Activated T-cell treated with anti-CD3 and anti-CD28 coated beads, Interleukin-2, amount 50 U/mL, for 1 hour (primary cell): ENCODE results near the gene SDK1.

Experiments
- DNase-seq: peaks from one replicate; pipeline ENCODE4 v3.0.0-alpha.2; 2020

The SDK1 gene

GRCh38 chr7:4009211-4010060 lies 708.4 kb downstream of the SDK1 start:
- no peak for DNase-seq

- DNase-seq = no peak
Observed at GRCh38 chr7:4010061-4010605, 709.1 kb downstream of the SDK1 start.

- DNase-seq = no peak
Observed at GRCh38 chr7:4010923-4011656, 710.0 kb downstream of the SDK1 start.

DNA sequence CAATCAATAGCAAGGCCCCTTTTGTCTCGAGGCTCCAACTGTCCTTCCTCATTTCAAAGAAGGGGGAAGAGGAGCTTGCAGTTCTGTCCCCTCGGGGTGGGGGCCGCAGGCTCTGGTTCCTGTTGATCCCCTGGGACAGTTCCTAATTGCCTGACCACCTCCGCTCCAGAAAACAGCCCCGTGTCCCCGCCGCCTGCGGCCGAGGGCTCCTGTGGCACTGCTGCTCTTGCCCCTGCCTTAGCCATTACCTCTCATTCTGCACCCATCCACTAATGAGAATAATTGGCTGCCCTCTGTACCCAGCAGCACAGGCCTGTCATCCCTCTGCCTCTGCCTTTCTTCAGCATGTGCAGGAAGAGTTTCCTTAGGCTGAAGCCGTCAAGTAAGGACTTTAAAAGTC lies 712.7 kb downstream of the SDK1 start:
- DNase-seq = no peak

GRCh38 chr7:4014346-4015050 lies 713.4 kb downstream of the SDK1 start:
- DNase-seq = no peak

- no peak for DNase-seq
Observed at GRCh38 chr7:4015371-4015770, 714.3 kb downstream of the SDK1 start.

GRCh38 chr7:4015996-4016395 lies 714.9 kb downstream of the SDK1 start:
- no peak for DNase-seq

DNA sequence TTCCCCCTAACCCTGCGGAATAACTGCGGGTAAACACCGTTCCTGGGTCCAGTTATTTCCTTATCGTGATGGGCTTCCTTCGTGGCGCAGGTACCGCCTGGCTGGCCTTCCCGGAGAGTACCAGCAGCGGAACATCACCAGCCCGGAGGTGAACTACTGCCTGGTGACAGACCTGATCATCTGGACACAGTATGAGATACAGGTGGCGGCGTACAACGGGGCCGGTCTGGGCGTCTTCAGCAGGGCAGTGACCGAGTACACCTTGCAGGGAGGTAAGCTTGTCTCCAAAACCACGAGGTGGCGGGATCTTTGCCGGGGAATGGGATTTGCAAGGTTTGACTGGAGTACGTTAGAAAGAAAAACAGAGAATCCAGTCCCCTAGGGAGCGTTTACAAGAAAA lies 716.0 kb downstream of the SDK1 start:
- no peak for DNase-seq

DNA sequence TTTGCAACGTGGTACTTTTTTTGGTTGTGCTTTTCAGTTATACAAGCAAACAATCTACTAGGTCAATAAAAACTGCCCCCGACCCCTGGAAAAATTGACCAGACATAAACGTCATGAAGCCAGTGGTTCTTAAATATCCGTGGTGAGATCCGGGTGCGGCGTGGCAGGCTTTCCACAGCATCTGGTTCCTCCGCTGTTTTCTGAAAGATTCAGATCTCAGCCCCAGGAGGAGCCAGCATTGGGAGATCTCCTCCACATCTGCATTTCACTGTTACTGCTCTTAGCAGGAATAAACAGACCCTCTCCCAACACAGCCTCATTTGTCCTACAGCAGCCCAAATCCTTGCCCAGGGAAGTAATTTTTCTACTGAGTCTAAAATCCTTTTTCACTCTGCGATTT lies 716.7 kb downstream of the SDK1 start:
- DNase-seq = no peak

GRCh38 chr7:4018601-4019316 lies 717.7 kb downstream of the SDK1 start:
- no peak for DNase-seq

GRCh38 chr7:4020086-4020485 lies 719.0 kb downstream of the SDK1 start:
- no peak for DNase-seq

DNA sequence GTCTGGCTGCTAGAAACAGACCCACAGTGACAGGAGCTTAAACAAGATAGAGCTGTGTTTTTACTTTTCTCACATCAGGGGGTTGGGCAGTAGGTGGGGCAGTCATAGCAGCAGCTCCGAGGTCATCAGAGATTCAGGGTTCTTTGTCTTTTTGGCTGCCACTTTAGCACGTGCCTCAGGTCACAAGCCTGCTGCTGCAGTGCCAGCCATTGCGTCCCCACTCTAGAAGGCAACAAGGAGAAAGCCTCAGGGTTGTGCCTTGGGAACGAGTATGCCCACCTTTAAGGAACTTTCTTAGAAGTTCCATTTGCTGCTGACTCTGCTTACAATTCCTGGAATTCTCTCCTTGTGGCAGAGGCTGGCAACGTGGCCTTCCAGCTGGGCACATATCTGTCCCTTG lies 720.4 kb downstream of the SDK1 start:
- no peak for DNase-seq

- no peak for DNase-seq
Observed at GRCh38 chr7:4022265-4022664, 721.2 kb downstream of the SDK1 start.

DNA sequence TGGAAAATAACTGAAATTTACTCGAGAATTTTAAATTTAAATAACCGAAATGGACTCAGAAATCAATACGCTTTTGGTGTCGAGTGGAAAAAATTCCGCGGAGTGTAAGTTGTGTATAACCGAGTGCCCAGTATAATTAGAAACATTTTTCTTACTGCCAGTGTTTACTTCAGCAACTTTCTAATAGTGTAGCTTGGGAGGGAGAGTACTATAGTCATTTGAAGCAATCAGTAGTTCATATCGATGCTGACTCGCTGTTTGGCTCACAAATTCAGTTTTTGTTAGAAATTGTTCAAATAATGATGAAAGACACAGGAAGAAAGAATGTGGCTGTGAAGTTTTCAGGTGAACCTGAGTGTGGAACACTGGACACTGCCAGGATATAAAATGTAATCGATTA lies 722.5 kb downstream of the SDK1 start:
- DNase-seq = no peak

GRCh38 chr7:4024133-4024532 lies 723.1 kb downstream of the SDK1 start:
- DNase-seq = no peak

- no peak for DNase-seq
Observed at GRCh38 chr7:4024806-4025205, 723.8 kb downstream of the SDK1 start.

DNA sequence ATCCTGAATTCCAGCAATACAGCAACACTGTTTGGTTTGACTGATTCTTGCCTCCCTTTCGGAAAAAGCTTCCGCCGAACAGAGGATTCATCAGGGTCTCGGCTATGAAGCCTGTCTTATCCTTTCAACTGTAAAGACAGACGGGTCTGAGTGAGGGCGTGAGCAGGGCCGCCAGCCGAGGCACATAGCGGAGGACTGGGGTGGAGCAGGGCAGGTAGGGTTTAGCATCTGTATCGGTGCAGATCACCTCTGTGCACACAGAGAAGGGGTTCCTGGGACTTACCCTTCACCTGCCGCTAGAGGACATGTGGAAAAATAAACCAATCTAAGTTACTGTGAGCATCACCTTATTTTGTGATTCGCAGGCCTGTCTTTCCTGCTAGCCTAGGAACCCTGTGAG lies 724.2 kb downstream of the SDK1 start:
- no peak for DNase-seq

DNA sequence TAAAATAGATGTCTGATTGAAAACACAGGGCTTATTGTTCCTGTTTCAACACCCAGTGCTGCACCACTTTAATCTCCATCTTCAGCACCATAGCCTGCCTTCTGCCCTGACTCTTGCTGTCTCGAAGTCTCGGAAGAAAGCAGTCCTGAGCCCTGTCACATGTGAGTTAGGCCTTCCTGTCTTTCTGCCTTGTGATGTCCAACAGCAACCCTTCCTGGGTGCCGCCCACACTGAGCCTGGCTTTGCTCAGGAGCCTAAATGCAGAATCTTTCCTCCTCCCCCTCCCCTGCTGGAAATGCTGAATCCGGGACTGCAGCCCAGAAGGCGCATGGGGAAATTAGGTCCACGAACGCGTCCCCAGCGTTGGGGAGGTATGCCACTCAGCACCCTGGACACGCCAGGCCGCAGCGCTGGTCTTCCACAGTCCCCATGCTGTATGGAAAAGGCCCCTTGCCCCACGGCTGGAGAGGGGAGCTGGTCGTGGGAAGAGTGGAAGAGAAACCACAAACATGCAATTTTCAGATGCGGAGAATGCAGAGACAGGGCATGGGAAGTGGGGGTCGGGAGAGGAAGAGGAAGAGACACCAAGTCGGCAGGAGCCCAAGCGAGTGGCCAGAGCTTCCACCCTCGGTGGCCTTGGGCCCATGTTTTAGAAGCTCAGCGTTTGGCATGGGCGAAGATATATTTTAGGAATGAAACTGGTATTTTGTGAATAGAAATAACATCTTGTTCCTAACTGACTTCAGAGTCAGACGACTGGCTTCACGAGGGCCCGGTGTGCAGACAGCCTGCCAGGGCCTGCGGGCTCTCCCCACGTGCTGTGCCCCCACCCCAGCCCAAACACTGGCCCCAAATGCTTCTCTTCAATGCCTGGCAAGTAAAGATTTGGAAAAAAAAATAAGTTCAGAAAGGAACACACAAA lies 724.9 kb downstream of the SDK1 start:
- DNase-seq = no peak

GRCh38 chr7:4026941-4027486 lies 726.0 kb downstream of the SDK1 start:
- no peak for DNase-seq

DNA sequence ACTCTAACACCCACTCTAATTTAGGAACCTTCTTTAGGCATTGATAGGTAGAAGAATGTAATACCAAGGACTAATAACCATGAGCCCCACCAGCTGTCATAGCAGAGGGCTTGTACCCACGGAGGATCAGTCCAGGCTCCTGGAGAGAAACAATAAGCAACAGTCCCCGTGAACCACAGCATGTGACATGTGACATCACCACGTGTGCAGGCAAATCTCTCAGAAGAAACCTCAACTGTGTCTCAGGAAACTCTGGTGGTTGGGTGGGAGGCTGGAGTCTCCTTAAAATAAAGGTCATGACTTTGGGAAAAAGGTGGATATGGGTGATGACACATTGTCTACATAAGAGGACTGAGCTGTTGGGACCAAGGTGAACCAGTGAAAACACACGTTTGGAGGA lies 727.2 kb downstream of the SDK1 start:
- DNase-seq = no peak

DNA sequence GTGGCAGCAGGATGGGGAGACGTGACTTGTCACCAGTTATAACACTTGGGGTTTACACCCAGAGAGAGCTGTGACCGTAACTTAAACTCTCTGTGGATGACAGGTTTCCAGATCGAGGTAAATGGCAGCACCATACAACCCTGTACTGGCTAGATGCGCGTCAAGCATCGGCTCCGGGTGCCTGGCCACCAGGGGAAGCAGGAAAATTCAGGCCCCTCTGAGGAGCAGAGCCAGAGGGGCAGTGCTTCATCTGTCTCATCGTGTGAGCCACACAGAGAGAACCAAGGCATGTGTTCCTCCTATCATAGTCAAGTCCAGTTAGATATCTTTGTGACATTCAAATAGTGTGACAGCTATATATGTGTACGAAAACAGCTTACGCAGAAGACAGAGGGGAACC lies 728.9 kb downstream of the SDK1 start:
- no peak for DNase-seq
